GM12878 (cell line): ENCODE measurements around the gene YIPF5. TPM values are rescaled to one million over a fixed set of nuclear protein-coding genes. Genes with fewer than 3 reads are reported as not detected.

Source experiments
- BMI1 ChIP-seq: fragments of 450-650 bp; IDR thresholded peaks from 2 replicates; pipeline ENCODE4 v1.6.1; 2016; ENCODE audit warnings: mild to moderate bottlenecking, moderate library complexity, borderline replicate concordance
- BRCA1 ChIP-seq: IDR thresholded peaks from 2 replicates; pipeline ENCODE4 v1.6.1; 2011; ENCODE audit warnings: low read depth, low read length, improper control_type of control experiment
- E2F4 ChIP-seq: IDR thresholded peaks from 2 replicates; pipeline ENCODE4 v1.6.1; 2012; ENCODE audit warnings: low read depth, low read length, improper control_type of control experiment
- ETV6 ChIP-seq, 2 experiments: fragments of 450-650 bp in 1 of 2; IDR thresholded peaks in 1 of 2; conservative IDR thresholded peaks in 1 of 2; 2 replicates each; pipeline ENCODE4 v1.6.1; 2014; ENCODE audit warnings: antibody characterized with exemption in 1 of 2, borderline replicate concordance in 1 of 2, low read depth in 1 of 2, mild to moderate bottlenecking in 1 of 2, moderate library complexity in 1 of 2
- HDAC2 ChIP-seq: fragments of 200-600 bp; sonication (generic); IDR thresholded peaks from 2 replicates; pipeline ENCODE4 v1.6.1; 2017
- NFIC ChIP-seq: IDR thresholded peaks from 2 replicates; pipeline ENCODE4 v1.6.1; 2012; ENCODE audit warnings: low read depth, mild to moderate bottlenecking, inconsistent platforms, low read length, moderate library complexity
- NFYA ChIP-seq: IDR thresholded peaks from 2 replicates; pipeline ENCODE4 v1.6.1; 2011; ENCODE audit warnings: low read depth, mild to moderate bottlenecking, low read length, improper control_type of control experiment, borderline replicate concordance
- NR2F1 ChIP-seq: fragments of 450-650 bp; conservative IDR thresholded peaks from 2 replicates; pipeline ENCODE4 v1.6.1; 2017; ENCODE audit warnings: mild to moderate bottlenecking
- RELA ChIP-seq: fragments of 450-650 bp; IDR thresholded peaks from 2 replicates; pipeline ENCODE4 v1.8.0; 2014; ENCODE audit warnings: borderline replicate concordance; ENCODE audit not compliant: partially characterized antibody
- SKIL ChIP-seq: fragments of 450-650 bp; IDR thresholded peaks from 2 replicates; pipeline ENCODE4 v1.6.1; 2017; ENCODE audit warnings: mild to moderate bottlenecking, low read depth, inconsistent platforms; ENCODE audit not compliant: poor library complexity, severe bottlenecking
- TBL1XR1 ChIP-seq: IDR thresholded peaks from 2 replicates; pipeline ENCODE4 v1.6.1; 2012; ENCODE audit warnings: low read depth, low read length, improper control_type of control experiment
- WRNIP1 ChIP-seq: IDR thresholded peaks from 2 replicates; pipeline ENCODE4 v1.6.1; 2011; ENCODE audit warnings: low read depth, low read length, improper control_type of control experiment, borderline replicate concordance
- YBX1 ChIP-seq: fragments of 450-650 bp; IDR thresholded peaks from 2 replicates; pipeline ENCODE4 v1.6.1; 2016; ENCODE audit warnings: antibody characterized with exemption
- ZBED1 ChIP-seq: IDR thresholded peaks from 2 replicates; pipeline ENCODE4 v1.6.1; 2016; ENCODE audit warnings: borderline replicate concordance
- ZNF24 ChIP-seq: fragments of 450-650 bp; IDR thresholded peaks from 2 replicates; pipeline ENCODE4 v1.6.1; 2017; ENCODE audit warnings: antibody characterized with exemption, mild to moderate bottlenecking
- ZNF622 ChIP-seq: fragments of 450-650 bp; IDR thresholded peaks from 2 replicates; pipeline ENCODE4 v1.6.1; 2017; ENCODE audit warnings: mild to moderate bottlenecking, inconsistent platforms
- polyA plus RNA-seq, 11 experiments: library from polyadenylated mRNA; depleted of rRNA in 4 of 11; unstranded in 6 of 11; stranded (reverse) in 5 of 11; fragments of >200 nt; fragmentation: Nextera tagmentation in 4 of 11; fragmentation: Illumina TruSeq in 1 of 11; extraction: Ambion mirVana in 4 of 11; extraction: Trizol in 1 of 11; gene quantifications; 1 replicate in 1 of 11; 2 replicates in 10 of 11; pipeline versions ENCODE4 v1.2.1 to v1.2.3, GENCODE V29; 2011 to 2016; ENCODE audit warnings: inconsistent platforms in 2 of 11, missing spikeins in 2 of 11, low read depth in 1 of 11
- total RNA-seq, 4 experiments: library from RNA; depleted of rRNA in 3 of 4; stranded (reverse); fragments of >200 nt in 3 of 4; fragmentation: Illumina TruSeq in 1 of 4; extraction: Trizol in 1 of 4; gene quantifications; 2 replicates each; pipeline versions ENCODE4 v1.2.1 to v1.2.3, GENCODE V29; 2013 to 2021
- TF ChIP-seq, protein P1 (sequence below): IDR thresholded peaks from 2 replicates; pipeline ENCODE4 v1.6.1; 2011; ENCODE audit warnings: borderline replicate concordance, low read depth, mild to moderate bottlenecking, moderate library complexity, mixed read lengths, low read length; ENCODE audit not compliant: insufficient read depth; ENCODE audit errors: extremely low read length
- TF ChIP-seq, protein P2 (sequence below): IDR thresholded peaks from 2 replicates; pipeline ENCODE4 v1.6.1; 2012; ENCODE audit warnings: low read depth, low read length, improper control_type of control experiment
- TF ChIP-seq, protein P3 (sequence below): IDR thresholded peaks from 2 replicates; pipeline ENCODE4 v1.6.1; 2011; ENCODE audit warnings: low read depth, mild to moderate bottlenecking, low read length, moderate library complexity, borderline replicate concordance; ENCODE audit errors: extremely low read depth
- TF ChIP-seq, protein P4 (sequence below): fragments of 450-650 bp; IDR thresholded peaks from 2 replicates; pipeline ENCODE4 v1.6.1; 2018; ENCODE audit warnings: borderline replicate concordance, mild to moderate bottlenecking; ENCODE audit not compliant: partially characterized antibody
- TF ChIP-seq, protein P5 (sequence below): fragments of 450-650 bp; IDR thresholded peaks from 2 replicates; pipeline ENCODE4 v1.6.1; 2017; ENCODE audit warnings: borderline replicate concordance

The YIPF5 gene
- total and polyA plus RNA-seq, 10 of the 15 experiments (the other 5 are each of a cell fraction or from before 2014, with no cell fraction given): 19.5 to 50.4 (median 34.3) TPM

DNA sequence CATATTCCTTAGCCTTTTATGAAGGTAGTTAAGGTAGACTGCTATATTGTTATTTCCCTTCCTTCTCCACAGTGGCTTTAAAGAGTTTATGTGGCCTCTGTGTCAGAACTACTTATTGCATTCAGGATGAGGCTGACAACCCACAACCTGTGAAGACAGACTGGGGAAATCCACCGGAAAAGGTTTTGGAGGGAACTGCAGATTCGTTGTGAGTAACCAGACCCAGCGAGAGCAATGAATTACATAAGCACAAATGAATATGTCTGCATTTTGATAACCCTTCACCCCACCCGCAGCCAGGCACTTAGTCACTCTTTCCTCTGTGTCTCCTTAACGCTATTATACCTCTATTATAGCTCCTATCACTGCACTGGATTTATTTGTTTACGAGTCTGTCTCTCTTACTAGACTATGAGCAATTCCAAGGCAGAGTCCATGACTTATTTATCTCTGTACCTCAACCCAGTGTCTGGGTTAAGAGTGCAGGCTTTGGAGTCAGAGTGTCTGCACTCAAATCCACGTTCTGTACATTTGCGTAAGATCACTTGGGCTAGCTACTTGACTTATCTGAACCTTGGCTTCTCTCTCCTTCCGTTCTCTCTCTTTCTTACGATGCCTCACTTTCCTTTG, 19.5 kb upstream of the YIPF5 start (continued):
- TF ChIP-seq, protein P1, sequence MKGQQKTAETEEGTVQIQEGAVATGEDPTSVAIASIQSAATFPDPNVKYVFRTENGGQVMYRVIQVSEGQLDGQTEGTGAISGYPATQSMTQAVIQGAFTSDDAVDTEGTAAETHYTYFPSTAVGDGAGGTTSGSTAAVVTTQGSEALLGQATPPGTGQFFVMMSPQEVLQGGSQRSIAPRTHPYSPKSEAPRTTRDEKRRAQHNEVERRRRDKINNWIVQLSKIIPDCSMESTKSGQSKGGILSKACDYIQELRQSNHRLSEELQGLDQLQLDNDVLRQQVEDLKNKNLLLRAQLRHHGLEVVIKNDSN: no peak
- TF ChIP-seq, protein P2, sequence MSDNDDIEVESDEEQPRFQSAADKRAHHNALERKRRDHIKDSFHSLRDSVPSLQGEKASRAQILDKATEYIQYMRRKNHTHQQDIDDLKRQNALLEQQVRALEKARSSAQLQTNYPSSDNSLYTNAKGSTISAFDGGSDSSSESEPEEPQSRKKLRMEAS: no peak
- TF ChIP-seq ZNF24 (no peak), NFIC (peak; percentile 94), NR2F1 (no peak), TBL1XR1 (peak; percentile 36; the same call in 1 of the 2 replicates), SKIL (peak; percentile 59), ETV6 (conservative IDR thresholded peaks at IDR 0.05 in 1 of 2, IDR thresholded peaks at IDR 0.05 in 1 of 2; ENCODE audit: borderline replicate concordance in 1 of 2, low read depth in 1 of 2) (peak in 1 of 2 experiments; percentile 81; a peak in 2 of 4 replicates), YBX1 (no peak), ZNF622 (no peak), WRNIP1 (no peak), BMI1 (no peak), NFYA (no peak), ZBED1 (peak; percentile 42; the same call in 1 of the 2 replicates), E2F4 (no peak), BRCA1 (no peak), HDAC2 (no peak), RELA (peak; percentile 92)
- TF ChIP-seq, protein P3, sequence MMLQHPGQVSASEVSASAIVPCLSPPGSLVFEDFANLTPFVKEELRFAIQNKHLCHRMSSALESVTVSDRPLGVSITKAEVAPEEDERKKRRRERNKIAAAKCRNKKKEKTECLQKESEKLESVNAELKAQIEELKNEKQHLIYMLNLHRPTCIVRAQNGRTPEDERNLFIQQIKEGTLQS: no peak
- TF ChIP-seq, protein P4, sequence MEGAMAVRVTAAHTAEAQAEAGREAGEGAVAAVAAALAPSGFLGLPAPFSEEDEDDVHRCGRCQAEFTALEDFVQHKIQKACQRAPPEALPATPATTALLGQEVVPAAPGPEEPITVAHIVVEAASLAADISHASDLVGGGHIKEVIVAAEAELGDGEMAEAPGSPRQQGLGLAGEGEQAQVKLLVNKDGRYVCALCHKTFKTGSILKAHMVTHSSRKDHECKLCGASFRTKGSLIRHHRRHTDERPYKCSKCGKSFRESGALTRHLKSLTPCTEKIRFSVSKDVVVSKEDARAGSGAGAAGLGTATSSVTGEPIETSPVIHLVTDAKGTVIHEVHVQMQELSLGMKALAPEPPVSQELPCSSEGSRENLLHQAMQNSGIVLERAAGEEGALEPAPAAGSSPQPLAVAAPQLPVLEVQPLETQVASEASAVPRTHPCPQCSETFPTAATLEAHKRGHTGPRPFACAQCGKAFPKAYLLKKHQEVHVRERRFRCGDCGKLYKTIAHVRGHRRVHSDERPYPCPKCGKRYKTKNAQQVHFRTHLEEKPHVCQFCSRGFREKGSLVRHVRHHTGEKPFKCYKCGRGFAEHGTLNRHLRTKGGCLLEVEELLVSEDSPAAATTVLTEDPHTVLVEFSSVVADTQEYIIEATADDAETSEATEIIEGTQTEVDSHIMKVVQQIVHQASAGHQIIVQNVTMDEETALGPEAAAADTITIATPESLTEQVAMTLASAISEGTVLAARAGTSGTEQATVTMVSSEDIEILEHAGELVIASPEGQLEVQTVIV: no peak
- TF ChIP-seq, protein P5, sequence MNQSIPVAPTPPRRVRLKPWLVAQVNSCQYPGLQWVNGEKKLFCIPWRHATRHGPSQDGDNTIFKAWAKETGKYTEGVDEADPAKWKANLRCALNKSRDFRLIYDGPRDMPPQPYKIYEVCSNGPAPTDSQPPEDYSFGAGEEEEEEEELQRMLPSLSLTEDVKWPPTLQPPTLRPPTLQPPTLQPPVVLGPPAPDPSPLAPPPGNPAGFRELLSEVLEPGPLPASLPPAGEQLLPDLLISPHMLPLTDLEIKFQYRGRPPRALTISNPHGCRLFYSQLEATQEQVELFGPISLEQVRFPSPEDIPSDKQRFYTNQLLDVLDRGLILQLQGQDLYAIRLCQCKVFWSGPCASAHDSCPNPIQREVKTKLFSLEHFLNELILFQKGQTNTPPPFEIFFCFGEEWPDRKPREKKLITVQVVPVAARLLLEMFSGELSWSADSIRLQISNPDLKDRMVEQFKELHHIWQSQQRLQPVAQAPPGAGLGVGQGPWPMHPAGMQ: no peak
